Esophagus muscularis mucosa (tissue), 4 donors: ENCODE results near the gene A1BG. TPM values are rescaled to one million over a fixed set of nuclear protein-coding genes. Genes with fewer than 3 reads are reported as not detected.

Experiments used
- DNase-seq: peaks from one replicate; pipeline ENCODE4 v3.0.0-alpha.2; 2017; ENCODE audit errors: extremely low spot score
- H3K27ac ChIP-seq, 4 donors: fragments of 200-600 bp; sonication (generic); replicated peaks in 1 of 4; 1 replicate in 3 of 4; 2 replicates in 1 of 4; pipeline ENCODE4 v1.5.1; 2016 to 2019; ENCODE audit warnings: mild to moderate bottlenecking in 1 of 4
- H3K27me3 ChIP-seq, 4 donors: fragments of 200-600 bp; sonication (generic); one replicate each; pipeline versions ENCODE4 v1.5.1 to v1.6.0; 2016 to 2019
- H3K36me3 ChIP-seq, 4 donors: fragments of 200-600 bp; sonication (generic); one replicate each; pipeline ENCODE4 v1.5.1; 2016 to 2019
- H3K4me1 ChIP-seq, 4 donors: fragments of 200-600 bp; sonication (generic); one replicate each; pipeline ENCODE4 v1.5.1; 2016 to 2019
- H3K4me3 ChIP-seq, 4 donors: fragments of 200-600 bp; sonication (generic); 1 replicate in 2 of 4; 2 replicates in 2 of 4; pipeline ENCODE4 v1.5.1; 2016 to 2019; ENCODE audit warnings: mild to moderate bottlenecking in 4 of 4, moderate library complexity in 1 of 4
- H3K9me3 ChIP-seq, 4 donors: fragments of 200-600 bp; sonication (generic); 1 replicate in 3 of 4; 2 replicates in 1 of 4; pipeline ENCODE4 v1.5.1; 2016 to 2019
- EP300 ChIP-seq: sonication (generic); formaldehyde crosslinking; IDR thresholded peaks from one replicate; pipeline ENCODE4 v1.6.1; 2017; ENCODE audit warnings: antibody characterized with exemption
- POLR2A ChIP-seq: fragments of 450-650 bp; IDR thresholded peaks from one replicate; pipeline ENCODE4 v1.6.1; 2017; ENCODE audit warnings: antibody characterized with exemption, moderate library complexity, mild to moderate bottlenecking, low read depth
- POLR2AphosphoS5 ChIP-seq, 2 donors: sonication (generic); formaldehyde crosslinking; IDR thresholded peaks; one replicate each; pipeline ENCODE4 v1.6.1; 2017; ENCODE audit warnings: antibody characterized with exemption in 2 of 2
- WGBS: methylation state at CpG from one replicate; pipeline ENCODE4 v1.1.5; 2018; 5-methylcytosine and 5-hydroxymethylcytosine counted together
- intact Hi-C: fragments of 100-400 bp; cut with DNase I; formaldehyde crosslinking; loops from one replicate; pipeline ENCODE4 v1.15.1; 2023
- total RNA-seq, 4 donors: library from RNA; depleted of rRNA; stranded (reverse); fragments of >200 nt; gene quantifications; one replicate each; pipeline versions ENCODE4 v1.1.0 to v1.2.1, GENCODE V29; 2016
- TF ChIP-seq, protein P1 (sequence below), 3 experiments: fragments of 200-600 bp in 2 of 3; fragments of 450-650 bp in 1 of 3; sonication (generic) in 2 of 3; IDR thresholded peaks; one replicate each; pipeline ENCODE4 v1.5.1; 2017 to 2019; ENCODE audit warnings: antibody characterized with exemption in 3 of 3, mild to moderate bottlenecking in 2 of 3, moderate library complexity in 1 of 3

A1BG gene
- total RNA-seq, 4 donors from 2014 or later = 0.83 to 12.1 (median 9.5) TPM

DNA sequence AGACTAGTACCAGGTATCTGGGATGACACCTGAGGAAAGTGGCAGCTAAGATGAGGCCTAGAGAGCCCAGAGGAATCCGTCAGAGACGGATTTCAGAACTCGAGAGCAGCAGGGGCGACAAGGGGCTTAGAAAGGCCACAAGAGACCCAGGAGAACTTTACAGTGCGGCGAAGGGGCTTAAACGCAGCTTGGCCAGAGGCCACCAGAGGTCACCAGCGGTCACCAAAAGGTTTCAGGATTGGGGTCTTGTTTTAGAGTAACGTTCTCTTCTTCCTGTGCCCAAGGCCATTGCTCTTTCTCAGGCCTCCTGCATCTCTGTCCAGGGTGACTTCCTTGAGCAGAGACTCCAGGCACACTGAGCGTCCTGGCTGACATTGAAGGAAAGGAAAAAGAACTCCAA, 24.3 kb downstream of the A1BG start:
- DNase-seq = no peak
- 54% methylated on average over 10 of the region's 10 CpGs for WGBS
- H3K27me3 ChIP-seq = no peaks in the 10 kb centered on the region
- TF ChIP-seq, protein P1, sequence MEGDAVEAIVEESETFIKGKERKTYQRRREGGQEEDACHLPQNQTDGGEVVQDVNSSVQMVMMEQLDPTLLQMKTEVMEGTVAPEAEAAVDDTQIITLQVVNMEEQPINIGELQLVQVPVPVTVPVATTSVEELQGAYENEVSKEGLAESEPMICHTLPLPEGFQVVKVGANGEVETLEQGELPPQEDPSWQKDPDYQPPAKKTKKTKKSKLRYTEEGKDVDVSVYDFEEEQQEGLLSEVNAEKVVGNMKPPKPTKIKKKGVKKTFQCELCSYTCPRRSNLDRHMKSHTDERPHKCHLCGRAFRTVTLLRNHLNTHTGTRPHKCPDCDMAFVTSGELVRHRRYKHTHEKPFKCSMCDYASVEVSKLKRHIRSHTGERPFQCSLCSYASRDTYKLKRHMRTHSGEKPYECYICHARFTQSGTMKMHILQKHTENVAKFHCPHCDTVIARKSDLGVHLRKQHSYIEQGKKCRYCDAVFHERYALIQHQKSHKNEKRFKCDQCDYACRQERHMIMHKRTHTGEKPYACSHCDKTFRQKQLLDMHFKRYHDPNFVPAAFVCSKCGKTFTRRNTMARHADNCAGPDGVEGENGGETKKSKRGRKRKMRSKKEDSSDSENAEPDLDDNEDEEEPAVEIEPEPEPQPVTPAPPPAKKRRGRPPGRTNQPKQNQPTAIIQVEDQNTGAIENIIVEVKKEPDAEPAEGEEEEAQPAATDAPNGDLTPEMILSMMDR (IDR thresholded peaks at IDR 0.05) = no peak
- no peak for TF ChIP-seq POLR2AphosphoS5 (IDR thresholded peaks at IDR 0.05)
- no peak for TF ChIP-seq EP300
- no peak for TF ChIP-seq POLR2A
- H3K9me3 ChIP-seq = no peaks in the 10 kb centered on the region
- intact Hi-C loops = no loop called here
- H3K27ac ChIP-seq = no peak overlapping the region
- H3K36me3 ChIP-seq = no peaks in the 10 kb centered on the region
- H3K4me1 ChIP-seq = peaks cover 23 to 34% (median 31%) of the 10 kb centered on the region in 4 donors
- H3K4me3 ChIP-seq = no peak overlapping the region

DNA sequence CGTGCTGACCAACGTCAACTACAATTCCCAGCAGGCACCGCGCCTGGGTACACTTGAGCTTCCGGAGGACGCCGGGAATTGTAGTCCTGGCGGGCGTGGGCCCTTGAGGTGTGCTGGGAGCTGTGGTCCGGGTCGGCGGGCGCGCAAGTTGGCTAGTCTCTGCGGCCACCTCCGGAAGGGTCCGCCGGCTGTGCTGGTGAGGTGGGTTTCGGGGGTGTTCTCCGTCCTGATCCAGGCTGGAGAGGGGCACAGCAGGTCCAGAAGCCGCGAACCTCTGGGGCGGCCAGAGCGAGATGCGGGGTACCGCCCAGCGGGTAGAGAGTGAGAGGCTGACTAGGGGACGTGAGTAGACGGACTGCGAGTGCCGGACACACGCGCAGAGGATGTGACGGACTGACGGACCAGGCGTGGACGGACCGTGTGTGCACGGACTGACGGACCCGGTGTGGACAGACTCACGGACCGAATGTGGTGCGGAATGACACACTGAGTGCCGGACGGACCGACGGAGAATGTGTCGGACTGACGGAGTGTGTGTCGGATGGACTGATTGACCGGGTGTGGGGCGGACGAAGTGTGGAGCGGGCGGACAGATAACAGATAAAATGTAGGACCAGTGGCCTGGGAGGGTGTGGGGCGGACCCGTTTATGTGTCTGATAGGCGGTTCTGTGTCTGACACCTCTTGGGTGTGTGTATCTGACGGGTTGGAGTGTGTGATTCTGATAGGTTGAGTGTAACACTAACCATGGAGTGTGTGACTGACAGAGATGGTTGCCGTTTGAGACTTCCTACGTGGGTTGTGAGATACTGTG, 26.2 kb downstream of the A1BG start, which contains the start of gene ZSCAN22:
Gene ZSCAN22, plus strand, starts transcription at position 81 of the 813 bp plus-strand sequence. CDS start 7,809 bp downstream, outside the sequence.
- peak within 1 kb of the TSS; percentile 72 to 94 (median 84) for H3K4me3 ChIP-seq

DNA sequence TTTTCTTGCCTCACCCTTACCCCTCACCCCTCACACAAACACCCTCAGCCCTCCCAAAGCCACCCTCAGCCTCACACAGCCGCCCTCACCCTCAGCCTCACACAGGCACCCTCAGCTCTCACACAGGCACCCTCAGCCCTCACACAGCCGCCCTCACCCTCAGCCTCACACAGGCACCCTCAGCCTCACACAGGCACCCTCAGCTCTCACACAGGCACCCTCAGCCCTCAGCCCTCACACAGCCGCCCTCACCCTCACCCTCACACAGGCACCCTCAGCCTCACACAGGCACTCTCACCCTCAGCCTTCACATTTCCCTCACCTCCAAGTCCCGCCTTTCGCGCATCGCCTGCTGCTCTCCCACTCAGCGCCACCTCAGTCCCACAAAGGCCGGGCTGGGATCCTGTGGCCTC, 26.8 kb downstream of the A1BG start:
- H3K4me1 ChIP-seq = peaks cover 23 to 34% (median 31%) of the 10 kb centered on the region in 4 donors
- no peak for DNase-seq
- WGBS = 2% methylated on average over 9 of the region's 9 CpGs
- peak overlapping the region; percentile 89 to 97 (median 94) for H3K27ac ChIP-seq
- H3K9me3 ChIP-seq = no peaks in the 10 kb centered on the region
- intact Hi-C loops = no loop called here
- peaks cover 0 to 18% (median 0%) of the 10 kb centered on the region in 4 donors for H3K36me3 ChIP-seq
- TF ChIP-seq POLR2A = no peak
- TF ChIP-seq EP300 = no peak
- TF ChIP-seq POLR2AphosphoS5 (IDR thresholded peaks at IDR 0.05) = no peak
- TF ChIP-seq, protein P1 (IDR thresholded peaks at IDR 0.05) = no peak
- peak overlapping the region; percentile 72 to 94 (median 84) for H3K4me3 ChIP-seq
- no peaks in the 10 kb centered on the region for H3K27me3 ChIP-seq

More for the DNA sequence above, 26.2 kb downstream of the A1BG start, which contains the start of gene ZSCAN22:
- no peaks in the 10 kb centered on the region for H3K9me3 ChIP-seq
- H3K36me3 ChIP-seq = peaks cover 0 to 12% (median 0%) of the 10 kb centered on the region in 4 donors
- 0% methylated on average over 19 of the region's 62 CpGs for WGBS
- peak within 1 kb of the TSS; percentile 89 to 97 (median 94) for H3K27ac ChIP-seq
- peaks cover 23 to 34% (median 31%) of the 10 kb centered on the region in 4 donors for H3K4me1 ChIP-seq
- intact Hi-C loops = no loop called here
- TF ChIP-seq POLR2A (peak; percentile 22), POLR2AphosphoS5 (IDR thresholded peaks at IDR 0.05) (peak; percentile 90 to 91)
- TF ChIP-seq, protein P1 (IDR thresholded peaks at IDR 0.05) = no peak
- DNase-seq = peak; percentile 99
- H3K27me3 ChIP-seq = no peaks in the 10 kb centered on the region

DNA sequence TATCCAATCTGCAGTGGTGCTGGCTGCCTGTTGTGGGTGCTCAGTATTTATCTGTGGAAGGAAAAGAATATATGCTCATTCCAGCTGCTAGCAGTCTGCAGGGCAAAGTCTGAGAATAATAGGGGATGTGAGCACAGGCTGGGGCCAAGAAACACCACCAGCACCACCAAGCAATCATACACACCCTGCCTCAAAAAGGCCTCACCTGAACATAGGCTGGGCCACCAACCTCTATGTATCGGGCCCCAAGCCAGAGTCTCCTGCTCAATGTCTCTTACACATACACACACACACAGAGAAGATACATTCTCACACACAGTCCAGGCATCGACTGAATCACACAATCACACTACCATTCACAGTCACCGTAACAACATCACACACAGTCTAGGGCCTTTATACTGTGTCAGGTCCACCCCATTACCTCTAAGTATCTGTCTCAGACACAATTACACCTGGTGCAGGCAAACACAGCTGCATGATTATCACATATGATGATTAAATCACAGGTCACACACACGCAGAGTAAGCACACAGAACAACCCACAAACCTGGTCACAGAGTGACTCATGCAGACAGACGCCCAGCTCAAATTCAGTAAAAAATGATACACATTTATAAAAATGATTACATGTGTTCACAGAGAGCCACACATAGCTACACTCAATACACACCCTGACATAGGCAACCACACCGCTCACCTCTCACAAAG, 27.8 kb downstream of the A1BG start:
- 90% methylated on average over 6 of the region's 6 CpGs for WGBS
- peaks cover 23 to 34% (median 31%) of the 10 kb centered on the region in 4 donors for H3K4me1 ChIP-seq
- H3K4me3 ChIP-seq = peak overlapping the region; percentile 72 to 94 (median 84)
- intact Hi-C loops = no loop called here
- no peaks in the 10 kb centered on the region for H3K27me3 ChIP-seq
- no peaks in the 10 kb centered on the region for H3K9me3 ChIP-seq
- no peak for TF ChIP-seq POLR2A
- no peak for TF ChIP-seq POLR2AphosphoS5 (IDR thresholded peaks at IDR 0.05)
- TF ChIP-seq, protein P1 (IDR thresholded peaks at IDR 0.05) = no peak
- no peak for DNase-seq
- no peak overlapping the region for H3K27ac ChIP-seq
- H3K36me3 ChIP-seq = peaks cover 0 to 20% (median 0%) of the 10 kb centered on the region in 4 donors
